ENCODE data around the gene GGTLC2.
"Not testable (repeated sequence)": the region's sequence is repeated elsewhere in the genome, so short reads cannot be mapped to it uniquely, and the experiment has no call there.

GRCh38 chr22:22608022-22608421, 36.4 kb upstream of the GGTLC2 start:
- not testable (repeated sequence) for TF ChIP-seq CTCF, POLR2A (IDR thresholded peaks at IDR 0.05)

Data from body of pancreas (tissue), 4 donors.